AG04450 (cell line): ENCODE results near the gene GTF2A2. TPM values are rescaled to one million over a fixed set of nuclear protein-coding genes. Genes with fewer than 3 reads are reported as not detected.

ENCODE experiments used
- CTCF ChIA-PET: fragments of 300-600, 350-600 bp; formaldehyde crosslinking; extraction: SDS; loops from one replicate; lab custom pipeline; 2022; ENCODE audit warnings: antibody characterized with exemption, inconsistent platforms; lab: Charles Lee
- POLR2A ChIA-PET: fragments of 350-600 bp; formaldehyde crosslinking; extraction: SDS; loops from one replicate; lab custom pipeline; 2021; ENCODE audit warnings: antibody characterized with exemption, inconsistent platforms; lab: Yijun Ruan, JAX
- DNase-seq: peaks from one replicate; pipeline ENCODE4 v3.0.0-alpha.2; 2011; ENCODE audit warnings: low read depth, low spot score
- H3K27ac ChIP-seq: one replicate; pipeline ENCODE4 v1.5.1; 2012; ENCODE audit warnings: low read depth, low read length, control low read depth
- H3K27me3 ChIP-seq: one replicate; pipeline ENCODE4 v1.6.0; 2012; ENCODE audit warnings: low read length; ENCODE audit not compliant: control insufficient read depth, insufficient read depth
- H3K4me3 ChIP-seq: 2 replicates; pipeline ENCODE4 v1.5.1; 2011; ENCODE audit warnings: mild to moderate bottlenecking, low read depth, low read length, control low read depth
- H3K9me3 ChIP-seq: 2 replicates; pipeline ENCODE4 v1.5.1; 2012; ENCODE audit warnings: low read length; ENCODE audit not compliant: control insufficient read depth, insufficient read depth
- CTCF ChIP-seq: IDR thresholded peaks from 2 replicates; pipeline ENCODE4 v1.5.1; 2011; ENCODE audit warnings: low read depth, low read length, control low read depth, inconsistent platforms
- polyA plus RNA-seq: library from polyadenylated mRNA; depleted of rRNA; stranded (reverse); fragments of >200 nt; gene quantifications from 2 replicates; pipeline ENCODE4 v1.2.3, GENCODE V29; 2011

Gene GTF2A2
- polyA plus RNA-seq, 1 experiment, result 77.8 TPM

GRCh38 chr15:59614153-59614552 is 43.2 kb downstream of the GTF2A2 start:
- Histone ChIP-seq H3K9me3 (no peaks in the 10 kb centered on the region; the same call in 1 of the 2 replicates), H3K27ac (no peak overlapping the region), H3K27me3 (peaks cover 6% of the 10 kb centered on the region), H3K4me3 (no peak overlapping the region)
- TF ChIP-seq CTCF, result no peak
- ChIA-PET POLR2A (no interaction called here), CTCF (interaction anchor here (1.5 kb wide), 1 partner anchor 81 kb away, joined by 6 read pairs; no protein-coding TSS in a partner anchor)
- no peak for DNase-seq

- Histone ChIP-seq H3K27ac (no peak within 1 kb of the TSS), H3K27me3 (peaks cover 6% of the 10 kb centered on the region), H3K9me3 (no peaks in the 10 kb centered on the region; the same call in 1 of the 2 replicates), H3K4me3 (no peak within 1 kb of the TSS)
- TF ChIP-seq CTCF, result no peak
- ChIA-PET CTCF (interaction anchor here (1.9 kb wide), 1 partner anchor 83 kb away, joined by 5 read pairs; no protein-coding TSS in a partner anchor), POLR2A (no interaction called here)
- no peak for DNase-seq
Observed at GRCh38 chr15:59611276-59612260, 45.7 kb downstream of the GTF2A2 start, which contains the start of gene GCNT3. Gene GCNT3, plus strand, starts transcription at chr15:59611783. Its CDS starts 6,456 bp downstream, at chr15:59618239.

- no peaks in the 10 kb centered on the region; the same call in 1 of the 2 replicates for H3K9me3 ChIP-seq
- TF ChIP-seq CTCF, result no peak
- ChIA-PET CTCF (interaction anchor here (0.7 kb wide), 1 partner anchor 81 kb away, joined by 3 read pairs; no protein-coding TSS in a partner anchor), POLR2A (no interaction called here)
- no peak overlapping the region for H3K4me3 ChIP-seq
- no peak overlapping the region for H3K27ac ChIP-seq
- DNase-seq, result no peak
- H3K27me3 ChIP-seq, result peaks cover 6% of the 10 kb centered on the region
Observed at GRCh38 chr15:59609730-59610712, 47.3 kb downstream of the GTF2A2 start.

- Histone ChIP-seq H3K9me3 (peaks cover 1% of the 10 kb centered on the region; the same call in 1 of the 2 replicates), H3K27ac (no peak overlapping the region), H3K4me3 (no peak overlapping the region), H3K27me3 (peaks cover 2% of the 10 kb centered on the region)
- ChIA-PET CTCF (interaction anchor here (0.5 kb wide), 1 partner anchor 16 kb away, joined by 7 read pairs; no protein-coding TSS in a partner anchor), POLR2A (no interaction called here)
- DNase-seq, result no peak
- no peak for TF ChIP-seq CTCF
Observed at GRCh38 chr15:59605994-59606393, 51.3 kb downstream of the GTF2A2 start.
